ENCODE measurements around the gene STARD10. TPM values are rescaled to one million over a fixed set of nuclear protein-coding genes. Genes with fewer than 3 reads are reported as not detected.
A peak's percentile ranks its signal among the peaks of the same experiment; 100 is the strongest.

STARD10 gene
- total and polyA plus RNA-seq, 9 of the 15 experiments (the other 6 are each of a cell fraction or from before 2014, with no cell fraction given), result 0.15 to 52.9 (median 32.3) TPM

- TF ChIP-seq ELK1 (CRISPR knock-in tag; IDR thresholded peaks at IDR 0.05), result no peak
- TF ChIP-seq RFX1 (IDR thresholded peaks at IDR 0.05), result no peak
- peak; percentile 48; the same call in 1 of the 2 replicates for TF ChIP-seq ETV1 (tag; conservative IDR thresholded peaks at IDR 0.05; ENCODE audit: low read depth)
- no peak for TF ChIP-seq ERF (CRISPR knock-in tag; IDR thresholded peaks at IDR 0.05)
- no peak for TF ChIP-seq CHD4 (IDR thresholded peaks at IDR 0.05; ENCODE audit: insufficient read depth, insufficient replicate concordance, low read depth, low read length, poor library complexity, severe bottlenecking)
- no peak for TF ChIP-seq ZFP30 (CRISPR knock-in tag; IDR thresholded peaks at IDR 0.05; ENCODE audit: borderline replicate concordance)
- TF ChIP-seq, protein P1, sequence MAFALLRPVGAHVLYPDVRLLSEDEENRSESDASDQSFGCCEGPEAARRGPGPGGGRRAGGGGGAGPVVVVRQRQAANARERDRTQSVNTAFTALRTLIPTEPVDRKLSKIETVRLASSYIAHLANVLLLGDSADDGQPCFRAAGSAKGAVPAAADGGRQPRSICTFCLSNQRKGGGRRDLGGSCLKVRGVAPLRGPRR (CRISPR knock-in tag; IDR thresholded peaks at IDR 0.05), result no peak
- peak; percentile 55; the same call in 1 of the 2 replicates for TF ChIP-seq ZNF644 (tag; IDR thresholded peaks at IDR 0.05; ENCODE audit: low read depth)
- TF ChIP-seq SMARCA4 (IDR thresholded peaks at IDR 0.05), result peak; percentile 51; the same call in 1 of the 2 replicates
- TF ChIP-seq TFAM (CRISPR knock-in tag; conservative IDR thresholded peaks at IDR 0.05), result no peak
- 0 out of 2 replicates have a peak, but pooled peaks have one; percentile 49 for TF ChIP-seq BCOR (IDR thresholded peaks at IDR 0.05)
- no peak for TF ChIP-seq MTA2 (IDR thresholded peaks at IDR 0.05; ENCODE audit: low read depth)
- TF ChIP-seq ZNF311 (CRISPR knock-in tag; IDR thresholded peaks at IDR 0.05), result no peak
- no peak for TF ChIP-seq HCFC1 (IDR thresholded peaks at IDR 0.05; ENCODE audit: low read depth, low read length)
- TF ChIP-seq ZNF57 (CRISPR knock-in tag; IDR thresholded peaks at IDR 0.05), result no peak
- TF ChIP-seq EWSR1 (IDR thresholded peaks at IDR 0.05; ENCODE audit: borderline replicate concordance, low read depth, partially characterized antibody), result no peak
- TF ChIP-seq, protein P2, sequence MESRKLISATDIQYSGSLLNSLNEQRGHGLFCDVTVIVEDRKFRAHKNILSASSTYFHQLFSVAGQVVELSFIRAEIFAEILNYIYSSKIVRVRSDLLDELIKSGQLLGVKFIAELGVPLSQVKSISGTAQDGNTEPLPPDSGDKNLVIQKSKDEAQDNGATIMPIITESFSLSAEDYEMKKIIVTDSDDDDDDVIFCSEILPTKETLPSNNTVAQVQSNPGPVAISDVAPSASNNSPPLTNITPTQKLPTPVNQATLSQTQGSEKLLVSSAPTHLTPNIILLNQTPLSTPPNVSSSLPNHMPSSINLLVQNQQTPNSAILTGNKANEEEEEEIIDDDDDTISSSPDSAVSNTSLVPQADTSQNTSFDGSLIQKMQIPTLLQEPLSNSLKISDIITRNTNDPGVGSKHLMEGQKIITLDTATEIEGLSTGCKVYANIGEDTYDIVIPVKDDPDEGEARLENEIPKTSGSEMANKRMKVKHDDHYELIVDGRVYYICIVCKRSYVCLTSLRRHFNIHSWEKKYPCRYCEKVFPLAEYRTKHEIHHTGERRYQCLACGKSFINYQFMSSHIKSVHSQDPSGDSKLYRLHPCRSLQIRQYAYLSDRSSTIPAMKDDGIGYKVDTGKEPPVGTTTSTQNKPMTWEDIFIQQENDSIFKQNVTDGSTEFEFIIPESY (CRISPR knock-in tag; IDR thresholded peaks at IDR 0.05), result no peak
- TF ChIP-seq ARHGAP35 (IDR thresholded peaks at IDR 0.05; ENCODE audit: partially characterized antibody), result no peak
- TF ChIP-seq ZNF436 (CRISPR knock-in tag; IDR thresholded peaks at IDR 0.05), result no peak
- TF ChIP-seq SRSF7 (optimal IDR thresholded peaks at IDR 0.05; ENCODE audit: low read depth, low read length), result no peak
- TF ChIP-seq ZNF444 (CRISPR knock-in tag; IDR thresholded peaks at IDR 0.05), result no peak
- TF ChIP-seq RBM14 (IDR thresholded peaks at IDR 0.05; ENCODE audit: borderline replicate concordance, insufficient read depth, low read depth, low read length), result no peak
- no peak for TF ChIP-seq ATF2 (CRISPR knock-in tag; IDR thresholded peaks at IDR 0.05)
- TF ChIP-seq NFXL1 (CRISPR knock-in tag; IDR thresholded peaks at IDR 0.05), result no peak
- no peak for TF ChIP-seq IRF2 (CRISPR knock-in tag; IDR thresholded peaks at IDR 0.05)
- TF ChIP-seq SAP30 (IDR thresholded peaks at IDR 0.05; ENCODE audit: borderline replicate concordance, insufficient read depth, low read depth, low read length, poor library complexity, severe bottlenecking), result no peak
Measured at GRCh38 chr11:72735495-72736027, 58.3 kb downstream of the STARD10 start (continued).

All from K562 (cell line).